ENCODE results near the gene HIPK1. TPM values are rescaled to one million over a fixed set of nuclear protein-coding genes. Genes with fewer than 3 reads are reported as not detected.

The HIPK1 gene
- total RNA-seq, 1 donor from 2014 or later, result 62.0 TPM

- H3K4me1 Mint-ChIP-seq (ENCODE audit: unreplicated experiment), result no peaks in the 10 kb centered on the region
- H3K4me3 Mint-ChIP-seq, result no peak overlapping the region
- H3K36me3 Mint-ChIP-seq, result peaks cover 6% of the 10 kb centered on the region
- no peak overlapping the region for H3K27ac Mint-ChIP-seq
- TF ChIP-seq CTCF (conservative IDR thresholded peaks at IDR 0.05), result no peak
- H3K27me3 Mint-ChIP-seq, result no peaks in the 10 kb centered on the region
- no peaks in the 10 kb centered on the region for H3K9me3 Mint-ChIP-seq
- no peak for DNase-seq (ENCODE audit: extremely low spot score, unreplicated experiment)
These were observed 38.3 kb upstream of the HIPK1 start for GRCh38 chr1:113890816-113891215.

- no peak for TF ChIP-seq CTCF (conservative IDR thresholded peaks at IDR 0.05)
- H3K9me3 Mint-ChIP-seq, result no peaks in the 10 kb centered on the region
- no peaks in the 10 kb centered on the region for H3K4me1 Mint-ChIP-seq (ENCODE audit: unreplicated experiment)
- DNase-seq (ENCODE audit: extremely low spot score, unreplicated experiment), result no peak
- H3K36me3 Mint-ChIP-seq, result peaks cover 11% of the 10 kb centered on the region
- no peak overlapping the region for H3K27ac Mint-ChIP-seq
- no peaks in the 10 kb centered on the region for H3K27me3 Mint-ChIP-seq
- no peak overlapping the region for H3K4me3 Mint-ChIP-seq
These were observed 37.4 kb upstream of the HIPK1 start for GRCh38 chr1:113891631-113892220.

GRCh38 chr1:113893267-113893666 is 35.9 kb upstream of the HIPK1 start:
- Mint-ChIP-seq H3K9me3 (no peaks in the 10 kb centered on the region), H3K36me3 (peaks cover 11% of the 10 kb centered on the region), H3K4me3 (no peak overlapping the region), H3K4me1 (ENCODE audit: unreplicated experiment) (no peaks in the 10 kb centered on the region), H3K27me3 (no peaks in the 10 kb centered on the region), H3K27ac (no peak overlapping the region)
- no peak for DNase-seq (ENCODE audit: extremely low spot score, unreplicated experiment)
- TF ChIP-seq CTCF (conservative IDR thresholded peaks at IDR 0.05), result no peak

GRCh38 chr1:113895098-113895497 is 34.0 kb upstream of the HIPK1 start:
- H3K27me3 Mint-ChIP-seq, result no peaks in the 10 kb centered on the region
- peaks cover 17% of the 10 kb centered on the region for H3K36me3 Mint-ChIP-seq
- no peak for DNase-seq (ENCODE audit: extremely low spot score, unreplicated experiment)
- H3K27ac Mint-ChIP-seq, result no peak overlapping the region
- no peaks in the 10 kb centered on the region for H3K4me1 Mint-ChIP-seq (ENCODE audit: unreplicated experiment)
- TF ChIP-seq CTCF (conservative IDR thresholded peaks at IDR 0.05), result no peak
- no peak overlapping the region for H3K4me3 Mint-ChIP-seq
- no peaks in the 10 kb centered on the region for H3K9me3 Mint-ChIP-seq

- Mint-ChIP-seq H3K4me3 (no peak overlapping the region), H3K4me1 (ENCODE audit: unreplicated experiment) (no peaks in the 10 kb centered on the region), H3K27ac (no peak overlapping the region), H3K27me3 (no peaks in the 10 kb centered on the region), H3K9me3 (no peaks in the 10 kb centered on the region), H3K36me3 (peaks cover 21% of the 10 kb centered on the region)
- no peak for DNase-seq (ENCODE audit: extremely low spot score, unreplicated experiment)
- no peak for TF ChIP-seq CTCF (conservative IDR thresholded peaks at IDR 0.05)
These were observed 33.2 kb upstream of the HIPK1 start for GRCh38 chr1:113895961-113896360.

All from type B pancreatic cell (in vitro differentiated cells).